Right kidney (tissue), 1 donor: ENCODE results near the gene ANKRD55.
"Not testable (repeated sequence)": the region's sequence is repeated elsewhere in the genome, so short reads cannot be mapped to it uniquely, and the experiment has no call there.

Experiments
- DNase-seq: peaks from one replicate; pipeline ENCODE4 v3.0.0-alpha.2; 2016

The ANKRD55 gene

GRCh38 chr5:56101180-56101579 is 131.9 kb downstream of the ANKRD55 start:
- no peak for DNase-seq

GRCh38 chr5:56100439-56101176 is 132.5 kb downstream of the ANKRD55 start:
- DNase-seq = no peak

GRCh38 chr5:56099346-56099745 is 133.8 kb downstream of the ANKRD55 start:
- DNase-seq = no peak

GRCh38 chr5:56097055-56097454 is 136.1 kb downstream of the ANKRD55 start:
- DNase-seq = no peak

GRCh38 chr5:56095579-56096102 is 137.5 kb downstream of the ANKRD55 start:
- no peak for DNase-seq

DNA sequence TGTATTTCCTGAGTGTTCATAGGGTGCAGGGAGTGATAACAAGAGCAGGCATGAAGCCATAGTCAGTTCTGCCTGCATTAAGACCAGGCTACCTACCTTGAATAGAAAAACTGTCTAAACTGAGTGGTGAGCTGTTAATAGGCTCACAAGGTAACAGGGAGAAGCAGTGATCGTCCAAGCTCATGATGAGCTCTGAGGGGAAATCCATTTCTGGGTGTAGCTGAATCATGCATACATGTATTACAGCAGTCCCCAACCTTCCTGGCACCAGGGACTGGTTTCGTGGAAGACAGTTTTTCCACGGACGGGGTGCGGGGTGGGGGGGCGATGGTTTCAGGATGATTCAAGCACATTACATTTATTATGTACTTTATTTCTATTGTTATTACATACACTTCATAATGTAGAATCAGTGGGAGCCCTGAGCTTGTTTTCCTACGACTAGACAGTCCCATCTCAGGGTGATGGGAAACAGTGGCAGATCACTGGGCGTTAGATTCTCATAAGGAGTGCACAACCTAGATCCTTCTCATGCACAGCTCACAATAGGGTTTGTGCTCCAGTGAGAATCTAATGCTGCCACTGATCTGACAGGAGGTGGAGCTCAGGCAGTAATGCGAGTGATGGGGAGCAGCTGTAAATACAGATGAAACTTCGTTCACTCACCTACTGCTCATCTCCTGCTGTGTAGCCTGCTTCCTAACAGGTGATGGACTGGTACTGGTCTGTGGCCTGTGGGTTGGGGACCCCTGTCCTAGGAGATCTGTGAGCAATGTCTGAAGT is 138.4 kb downstream of the ANKRD55 start:
- DNase-seq = no peak

DNA sequence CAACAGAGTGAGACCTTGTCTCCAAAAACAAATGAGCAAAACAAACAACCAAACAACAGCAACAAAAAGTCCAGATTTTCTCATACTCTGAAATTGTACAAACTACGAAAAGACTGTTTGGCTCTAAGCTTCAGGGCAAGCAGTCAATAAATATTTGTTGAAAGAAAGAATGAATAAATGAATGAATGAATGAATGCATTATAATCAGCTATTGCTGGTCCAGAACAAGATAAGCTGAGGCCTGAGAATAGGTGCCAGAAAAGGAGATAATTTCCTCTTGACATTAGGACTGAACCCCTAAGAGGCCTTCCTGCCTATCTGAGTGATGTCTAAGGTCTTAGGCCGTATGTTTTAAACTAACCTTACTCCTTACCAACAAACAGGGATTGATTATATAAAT is 139.2 kb downstream of the ANKRD55 start:
- DNase-seq = no peak

DNA sequence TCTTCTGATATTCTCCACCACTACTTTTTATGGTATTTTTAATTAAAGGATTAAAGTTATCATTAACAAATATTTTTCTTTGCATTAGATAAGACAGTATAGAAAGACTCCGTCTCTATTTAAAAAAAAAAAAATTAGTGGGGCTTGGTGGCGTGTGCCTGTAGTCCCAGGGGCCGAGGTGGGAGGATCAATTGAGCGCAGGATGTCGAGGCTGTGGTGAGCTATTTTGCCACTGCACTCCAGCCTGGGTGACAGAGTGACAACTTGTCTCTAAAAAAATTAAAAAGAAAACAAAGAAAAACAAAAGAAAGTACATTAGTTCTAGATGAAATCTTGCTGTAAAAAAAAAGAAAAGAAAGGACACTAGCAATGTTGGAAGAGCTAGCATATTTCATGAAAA is 141.0 kb downstream of the ANKRD55 start:
- DNase-seq = no peak

DNA sequence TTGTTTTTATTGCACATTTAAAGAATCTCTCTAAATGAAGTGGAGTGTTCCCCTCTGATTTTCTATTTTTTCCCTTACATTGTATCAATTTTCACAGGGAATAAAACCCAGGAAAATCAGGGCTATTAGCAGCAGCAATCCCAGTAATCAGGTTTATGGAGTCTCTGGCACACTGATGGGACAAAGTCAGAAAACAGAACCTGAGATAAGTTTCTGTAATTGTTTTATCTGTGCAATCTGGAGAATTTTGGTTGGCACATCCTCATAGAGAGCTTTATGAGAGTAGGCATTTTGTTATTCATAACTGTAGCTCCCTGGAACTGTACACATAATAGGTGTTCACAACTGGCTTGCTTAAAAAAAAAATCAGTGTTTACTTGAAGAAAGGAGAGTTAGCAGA is 141.5 kb downstream of the ANKRD55 start:
- DNase-seq = no peak

DNA sequence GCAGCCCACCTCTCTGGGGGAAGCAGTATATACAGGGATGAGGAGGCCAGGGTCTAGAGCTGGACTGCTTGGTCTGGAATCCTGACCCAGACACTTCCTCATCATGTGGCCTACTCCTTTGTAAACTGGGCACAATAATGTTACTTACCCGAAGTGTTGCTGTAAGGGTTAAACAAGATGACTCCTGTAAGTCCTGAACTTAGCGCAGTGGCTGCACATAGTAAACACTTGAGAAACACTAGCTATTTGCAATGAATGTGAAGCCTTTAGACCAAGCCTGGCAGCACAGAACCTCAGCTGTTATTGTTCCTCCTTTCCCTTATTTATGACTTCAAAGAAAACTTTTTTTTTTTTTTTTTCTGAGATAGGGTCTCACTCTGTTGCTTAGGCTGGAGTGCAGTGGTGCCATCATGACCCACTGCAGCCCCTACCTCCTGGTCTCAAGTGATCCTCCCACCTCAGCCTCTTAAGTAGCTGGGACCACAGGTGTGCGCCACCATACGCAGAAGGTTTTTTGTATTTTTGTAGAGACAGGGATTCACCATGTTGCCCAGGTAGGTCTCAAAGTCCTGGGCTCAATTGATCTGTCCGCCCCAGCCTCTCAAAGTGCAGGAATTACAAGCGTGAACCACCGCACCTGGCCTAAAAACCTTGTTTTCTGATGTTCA is 142.2 kb downstream of the ANKRD55 start:
- no peak for DNase-seq

GRCh38 chr5:56088967-56089829 is 143.9 kb downstream of the ANKRD55 start:
- DNase-seq = no peak

GRCh38 chr5:56088431-56088949 is 144.6 kb downstream of the ANKRD55 start:
- DNase-seq = no peak

DNA sequence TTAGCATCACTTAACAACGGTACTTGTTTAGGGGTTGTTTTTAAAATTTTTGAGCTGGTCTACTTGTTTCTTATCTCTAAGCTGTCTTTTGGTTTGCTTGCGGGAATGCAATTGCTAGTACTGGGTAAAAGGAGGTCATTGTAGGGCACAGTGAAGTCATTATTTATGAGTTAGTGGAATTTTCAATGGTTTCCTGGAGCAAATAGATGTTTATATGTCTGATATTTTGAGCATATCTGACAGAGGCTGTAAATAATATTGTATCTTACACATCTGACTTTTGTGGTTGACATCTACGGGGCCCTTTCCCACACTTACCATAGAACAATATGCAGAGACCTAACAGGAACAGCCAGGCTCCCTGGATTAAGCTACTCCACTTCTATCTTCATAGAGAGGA is 147.9 kb downstream of the ANKRD55 start:
- no peak for DNase-seq

DNA sequence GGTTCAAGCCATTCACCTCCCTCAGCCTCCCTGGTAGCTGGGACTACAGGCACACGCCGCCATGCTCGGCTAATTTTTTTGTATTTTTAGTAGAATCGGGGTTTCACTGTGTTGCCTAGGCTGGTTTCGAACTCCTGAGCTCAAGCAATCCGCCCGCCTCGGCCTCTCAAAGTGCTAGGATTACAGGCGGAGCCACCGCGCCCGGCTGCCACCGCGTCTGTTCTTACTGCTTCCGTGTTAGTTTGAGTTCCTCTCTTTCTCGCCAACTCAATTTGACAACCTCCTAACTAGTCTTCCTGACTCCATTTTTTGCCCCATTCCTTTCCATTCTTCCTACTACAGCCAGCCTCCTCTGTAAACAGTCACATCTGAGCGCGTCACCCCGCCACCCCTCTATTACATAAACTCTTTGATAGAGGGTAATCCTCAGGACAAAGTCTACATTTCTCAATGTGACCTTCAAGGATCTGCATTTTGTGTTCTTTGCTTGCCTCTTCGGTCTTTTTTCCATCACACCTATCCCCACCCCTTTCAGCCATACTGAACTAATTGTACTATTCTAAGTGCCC is 149.8 kb downstream of the ANKRD55 start:
- DNase-seq = no peak

GRCh38 chr5:56081053-56081642 is 152.0 kb downstream of the ANKRD55 start:
- DNase-seq = not testable (repeated sequence)

- no peak for DNase-seq
Observed at GRCh38 chr5:56080375-56081052, 152.6 kb downstream of the ANKRD55 start.

- not testable (repeated sequence) for DNase-seq
Observed at GRCh38 chr5:56079157-56079500, 154.0 kb downstream of the ANKRD55 start.

GRCh38 chr5:56078278-56079156 is 154.6 kb downstream of the ANKRD55 start:
- DNase-seq = no peak

DNA sequence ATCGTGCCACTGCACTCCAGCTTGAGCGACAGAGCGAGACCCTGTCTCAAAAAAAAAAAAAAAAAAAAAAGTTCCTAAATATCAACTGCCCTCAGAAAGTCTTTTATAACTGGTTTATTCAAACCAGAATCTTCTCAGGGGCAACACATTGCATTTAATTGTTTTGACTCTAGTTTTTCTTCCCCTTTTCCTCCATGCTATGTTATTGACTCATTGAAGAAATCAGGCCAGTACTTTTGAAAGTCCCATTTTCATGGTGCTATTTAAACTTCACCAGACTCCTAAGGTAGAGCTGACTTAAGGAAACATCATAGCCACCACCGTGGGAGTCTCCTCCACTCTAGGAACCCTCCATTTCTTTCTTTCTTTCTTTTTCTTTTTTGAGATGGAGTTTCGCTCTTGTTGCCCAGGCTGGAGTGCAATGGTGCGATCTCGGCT is 155.3 kb downstream of the ANKRD55 start:
- DNase-seq = no peak
